ENCODE data around the gene MS4A4E.
"Not testable (repeated sequence)": the region's sequence is repeated elsewhere in the genome, so short reads cannot be mapped to it uniquely, and the experiment has no call there.

The MS4A4E gene

DNA sequence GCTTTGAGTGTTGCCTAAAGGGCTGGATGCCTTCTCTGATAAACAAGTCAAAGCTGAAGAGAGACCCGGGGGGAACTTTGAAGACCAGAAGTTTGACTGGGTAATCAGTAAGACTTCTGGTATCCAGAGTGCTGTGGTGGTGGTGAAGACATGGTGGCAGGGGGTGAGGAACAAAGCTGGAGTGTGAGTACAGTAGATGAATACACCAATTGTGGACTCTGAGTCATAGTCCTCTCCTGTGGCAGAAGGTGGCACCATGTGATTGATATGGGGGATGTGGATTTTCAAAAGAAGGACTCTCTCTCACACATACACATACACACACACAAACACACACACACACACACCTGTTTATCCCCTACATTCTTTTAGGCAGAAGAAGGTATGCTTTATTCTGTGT lies 72.4 kb downstream of the MS4A4E start:
- DNase-seq, result no peak

DNA sequence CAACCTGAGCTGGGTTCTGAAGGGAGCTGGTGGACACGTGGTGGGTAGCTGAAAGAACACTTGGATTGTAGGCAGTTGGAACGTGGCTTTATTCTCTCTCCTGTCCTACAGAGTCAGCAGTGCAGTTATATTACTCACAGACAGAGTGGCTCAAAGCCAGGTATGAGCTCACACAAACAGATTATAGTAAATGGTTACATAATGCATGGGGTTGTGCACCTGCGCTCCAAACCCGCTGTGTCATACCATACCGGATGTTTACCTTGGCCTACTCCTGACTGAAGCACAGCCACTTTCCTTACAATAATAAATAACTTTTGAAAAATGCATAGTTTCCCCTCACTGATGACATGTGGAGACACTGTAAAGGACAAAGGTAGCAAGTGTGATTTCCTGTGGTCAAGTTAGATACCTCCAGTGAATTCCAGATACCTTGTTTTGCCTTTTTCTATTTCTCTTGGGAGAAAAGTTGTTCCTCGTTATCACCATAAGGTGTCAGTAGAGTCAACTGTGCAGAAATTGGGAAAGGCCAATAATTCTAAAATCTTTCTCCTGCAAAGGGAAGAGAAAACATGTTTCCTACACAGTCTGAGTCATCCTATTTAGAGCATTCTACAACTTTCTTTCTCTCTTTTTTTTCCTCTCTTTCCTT lies 73.5 kb downstream of the MS4A4E start:
- no peak for DNase-seq

DNA sequence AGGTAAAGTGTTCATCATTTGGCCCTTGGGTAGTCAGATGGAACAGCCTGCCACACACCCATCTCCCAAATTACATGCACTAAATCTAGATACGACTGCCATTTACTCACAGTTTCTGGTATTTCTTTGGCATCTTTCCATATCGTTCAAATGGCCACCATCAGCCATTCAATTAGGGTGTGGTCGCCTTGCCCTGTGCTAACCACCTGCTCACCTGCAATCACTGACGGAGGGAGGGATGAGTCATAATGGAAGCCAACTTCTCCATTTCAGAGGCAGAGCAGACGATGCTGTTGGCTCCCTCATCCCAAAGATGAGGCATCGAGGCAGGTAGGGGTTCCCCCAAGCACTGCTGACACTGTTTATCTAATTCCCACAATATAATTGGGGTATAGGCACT lies 74.6 kb downstream of the MS4A4E start:
- DNase-seq, result no peak

DNA sequence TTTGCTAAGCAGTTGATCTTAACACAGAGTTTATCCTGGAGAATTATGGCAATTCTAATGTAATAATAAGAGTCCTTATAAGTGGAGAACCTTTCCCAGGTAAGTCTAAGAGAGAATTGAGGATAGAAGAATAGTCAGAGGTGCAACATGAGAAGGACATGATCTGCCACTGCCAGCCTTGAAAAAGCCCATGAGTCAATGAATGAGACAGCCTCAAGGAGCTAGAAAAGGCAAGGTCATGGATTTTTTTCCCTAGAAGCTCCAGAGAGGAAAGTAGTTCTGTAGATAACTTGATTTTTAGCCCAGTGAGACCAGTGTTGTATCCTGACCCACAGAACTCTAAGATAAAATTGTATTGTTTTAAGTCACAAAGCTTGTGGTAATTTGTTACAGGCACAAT lies 77.0 kb downstream of the MS4A4E start:
- no peak for DNase-seq

DNA sequence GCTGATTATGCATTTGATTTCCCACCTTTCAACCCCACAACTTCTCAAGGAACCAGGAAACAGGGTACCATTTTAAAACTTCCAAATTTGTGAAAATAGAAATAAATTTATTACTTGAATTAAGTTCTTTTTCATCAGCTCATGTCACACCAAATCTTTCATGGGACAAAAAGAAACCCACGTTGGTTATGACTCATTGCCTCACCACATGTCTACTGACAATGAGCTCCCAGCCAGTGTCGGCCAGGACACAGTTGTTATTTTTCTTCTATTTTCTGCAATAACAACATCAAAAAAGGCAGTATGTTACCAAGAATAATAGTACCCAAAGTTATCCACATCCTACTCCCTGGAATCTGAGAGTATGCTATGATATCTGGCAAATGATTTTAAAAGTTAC lies 77.4 kb downstream of the MS4A4E start:
- no peak for DNase-seq

DNA sequence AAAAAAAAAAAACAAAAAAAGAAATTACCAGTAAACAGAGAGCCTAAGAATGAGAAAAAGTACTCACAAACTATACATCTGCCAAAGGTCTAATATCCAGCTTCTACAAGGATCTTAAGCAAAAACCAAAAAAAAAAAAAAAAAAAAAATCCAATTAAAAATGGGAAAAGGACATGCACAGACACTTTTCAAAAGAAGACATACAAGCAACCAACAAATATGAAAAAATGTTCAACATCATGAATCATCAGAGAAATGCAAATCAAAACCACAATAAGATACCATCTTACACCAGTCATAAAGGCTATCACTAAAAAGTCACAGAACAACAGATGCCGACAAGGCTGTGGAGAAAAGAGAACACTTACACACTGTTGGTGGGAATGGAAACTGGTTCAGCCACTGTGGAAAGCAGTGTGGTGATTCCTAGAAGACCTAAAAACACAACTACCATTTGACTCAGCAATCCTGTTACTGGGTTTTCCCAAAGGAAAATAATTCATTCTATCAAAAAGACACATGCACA lies 78.3 kb downstream of the MS4A4E start:
- DNase-seq, result no peak

DNA sequence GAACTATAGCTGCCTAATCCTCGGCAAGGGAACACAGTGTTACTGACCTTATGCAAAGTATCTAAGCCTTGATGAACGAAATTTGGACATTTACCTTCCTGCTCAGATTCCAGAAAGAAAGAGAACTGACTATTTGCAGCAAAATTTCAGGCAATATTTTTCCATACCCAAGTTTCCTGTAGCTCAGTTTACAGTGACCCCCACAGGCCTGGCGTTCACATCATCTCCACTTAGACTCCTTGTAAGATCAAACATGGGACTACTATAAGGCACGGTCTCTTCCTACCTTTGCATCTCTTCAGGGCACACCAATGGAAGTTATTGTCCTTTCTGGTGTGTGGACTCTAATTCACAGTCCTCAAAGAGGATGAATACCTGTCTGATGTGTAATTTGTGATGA lies 81.2 kb downstream of the MS4A4E start:
- no peak for DNase-seq

DNA sequence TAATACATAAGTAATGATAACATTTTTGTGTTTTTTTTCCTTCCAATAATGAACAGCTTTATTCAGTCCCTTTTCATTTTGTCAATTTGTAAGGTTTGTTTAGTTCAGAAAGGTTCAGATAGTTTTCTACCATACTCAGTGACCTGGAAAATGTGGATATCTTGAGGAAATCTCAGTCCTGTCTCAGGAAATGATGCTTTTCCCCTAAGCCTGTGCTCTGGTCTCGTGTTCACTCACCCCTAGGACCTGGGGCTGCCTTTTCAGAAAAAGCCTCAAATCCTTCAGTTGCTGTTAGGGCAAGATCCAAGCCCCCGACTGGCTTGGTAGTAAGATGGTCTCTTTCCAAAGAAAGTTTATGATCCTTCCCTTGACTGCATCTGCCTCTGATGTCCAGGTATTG lies 81.8 kb downstream of the MS4A4E start:
- DNase-seq, result no peak

DNA sequence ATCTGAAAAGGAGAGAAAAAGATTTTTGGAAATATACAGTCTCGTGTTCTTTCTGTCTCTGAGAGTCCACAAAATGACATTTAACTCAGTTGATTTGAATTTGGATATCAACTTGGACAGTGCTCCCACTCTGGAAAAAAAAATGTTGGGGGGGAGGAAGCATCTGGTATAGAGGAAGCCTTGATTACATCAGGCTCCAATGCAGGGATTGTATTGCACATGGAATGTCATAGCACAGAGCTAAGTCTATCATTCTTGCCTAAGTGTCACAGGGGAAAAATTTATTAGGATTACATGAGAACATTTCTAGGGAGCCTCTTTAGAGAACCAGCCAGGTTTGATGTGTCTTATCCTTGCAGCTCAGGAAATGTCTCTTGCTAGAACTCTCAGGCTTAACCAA lies 83.1 kb downstream of the MS4A4E start:
- DNase-seq, result no peak

DNA sequence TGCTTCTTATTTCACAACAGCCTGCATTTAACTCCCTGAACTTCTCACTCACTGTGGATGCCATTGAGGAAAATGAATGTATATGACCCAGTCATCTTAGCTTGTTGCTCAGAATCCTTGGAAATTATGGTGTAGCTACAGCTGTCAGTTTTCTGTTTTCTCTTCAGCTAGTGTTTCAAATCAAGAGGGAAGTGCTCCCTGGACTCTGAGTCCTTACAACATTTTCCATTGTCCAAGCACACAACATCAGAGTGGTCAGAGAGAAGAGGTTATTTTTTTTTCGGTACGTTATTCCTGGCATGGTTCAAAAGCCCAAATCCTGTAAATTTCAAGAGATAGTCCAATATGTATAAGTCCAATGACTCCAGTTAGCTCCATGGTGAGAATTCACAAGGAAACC lies 83.7 kb downstream of the MS4A4E start:
- DNase-seq, result no peak

DNA sequence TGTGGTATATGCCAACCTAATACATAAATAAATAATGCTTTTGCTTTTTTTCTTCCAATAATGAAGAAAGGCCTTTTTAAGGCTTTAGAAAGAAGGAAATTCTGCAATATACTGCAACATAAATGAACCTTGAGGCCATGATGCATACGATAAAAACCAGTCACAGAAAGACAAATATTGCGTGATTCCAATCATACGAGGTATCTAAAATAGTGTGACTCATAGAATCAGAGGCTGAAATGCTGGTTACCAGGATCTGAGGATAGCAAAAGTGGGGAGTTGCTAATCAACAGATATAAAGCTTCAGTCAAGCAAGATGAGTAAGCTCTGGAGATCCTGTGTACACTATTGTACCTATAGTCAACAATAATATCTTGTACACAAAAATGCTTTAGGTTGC lies 84.3 kb downstream of the MS4A4E start:
- DNase-seq, result no peak

DNA sequence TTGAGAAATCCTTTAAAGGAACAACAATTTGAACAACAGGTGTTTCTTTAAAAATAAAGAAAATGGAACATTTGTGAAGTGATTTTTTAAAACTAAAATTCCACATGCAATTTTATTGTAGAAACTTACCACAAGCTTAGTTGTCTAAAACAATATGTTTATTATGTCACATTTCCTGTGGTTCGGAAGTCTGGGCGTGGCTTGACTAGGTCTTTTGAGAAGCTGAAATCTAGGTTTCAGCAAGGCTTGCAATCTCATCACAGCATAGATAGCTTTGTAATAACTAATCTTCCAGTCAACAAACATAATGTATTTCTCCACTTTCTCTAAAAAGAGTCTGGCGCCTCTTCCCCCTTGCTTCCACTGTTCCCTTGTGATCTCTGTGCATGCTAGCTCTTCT lies 87.0 kb downstream of the MS4A4E start:
- no peak for DNase-seq

DNA sequence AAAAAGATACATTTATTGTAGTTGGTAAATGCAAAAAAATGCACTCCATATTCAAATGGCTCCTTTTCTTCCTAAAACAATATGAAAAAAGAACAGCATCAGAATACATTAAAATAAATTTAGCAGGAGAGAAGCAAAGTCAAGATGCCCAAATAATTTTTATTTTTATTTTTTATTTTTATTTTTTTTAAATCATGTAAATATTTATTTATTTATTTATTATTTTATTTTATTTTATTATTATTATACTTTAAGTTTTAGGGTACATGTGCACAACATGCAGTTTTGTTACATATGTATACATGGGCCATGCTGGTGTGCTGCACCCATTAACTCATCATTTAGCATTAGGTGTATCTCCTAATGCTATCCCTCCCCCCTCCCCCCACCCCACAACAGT lies 90.2 kb downstream of the MS4A4E start:
- not testable (repeated sequence) for DNase-seq

DNA sequence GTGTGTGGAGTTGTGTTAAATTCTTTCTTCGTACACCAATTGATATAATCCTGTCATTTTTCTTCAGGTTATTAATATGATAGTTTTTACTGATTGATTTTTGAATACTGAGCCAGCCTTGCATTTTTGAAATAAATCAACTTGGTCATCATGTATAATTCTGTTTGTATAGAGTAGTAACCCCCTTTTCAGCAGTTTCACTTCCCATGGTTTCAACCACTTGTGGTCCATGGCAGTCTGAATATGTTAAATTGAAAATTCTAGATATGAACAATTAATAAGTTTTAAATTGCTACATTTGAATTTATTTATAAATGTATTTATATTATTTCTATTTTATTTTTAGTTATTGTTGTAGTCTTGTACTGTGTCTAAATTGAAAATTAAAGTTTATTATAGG lies 92.7 kb downstream of the MS4A4E start:
- DNase-seq, result no peak

Data from SIG-M5 (cell line).